ENCODE results near the gene ITPR2. TPM values are rescaled to one million over a fixed set of nuclear protein-coding genes. Genes with fewer than 3 reads are reported as not detected.

The ITPR2 gene
- total and polyA plus RNA-seq, 2 of the 8 experiments (the other 6 are each of a cell fraction or from before 2014, with no cell fraction given) = 4.1 to 48.3 TPM

DNA sequence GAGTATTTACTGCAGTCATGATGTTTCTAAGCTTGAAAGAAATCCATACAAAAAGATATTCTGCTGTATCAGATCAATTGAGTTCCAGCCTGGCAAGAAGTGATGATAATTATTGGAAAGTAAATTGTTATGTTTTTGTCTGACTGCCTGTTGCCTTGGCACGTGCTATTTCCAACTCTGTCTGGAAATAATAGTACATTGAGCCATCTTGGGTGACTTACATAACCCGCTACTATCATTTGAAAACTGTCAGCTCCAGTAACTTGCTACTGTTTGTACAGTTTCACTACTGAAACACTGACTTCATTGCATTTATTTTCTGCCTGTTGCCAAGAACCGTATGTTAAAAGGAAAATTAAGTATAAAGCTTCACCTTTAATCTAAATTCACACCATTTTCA, 318.6 kb downstream of the ITPR2 start:
- POLR2A ChIA-PET (ENCODE audit: partially characterized antibody) = interaction anchor here (1.2 kb wide), 1 partner anchor 14 kb away, joined by 3 read pairs; no protein-coding TSS in a partner anchor
- no peak for TF ChIP-seq JUND (IDR thresholded peaks at IDR 0.05; ENCODE audit: low read length)
- no peak for TF ChIP-seq NRF1 (IDR thresholded peaks at IDR 0.05; ENCODE audit: low read depth, low read length)
- no peak for TF ChIP-seq SIN3A (conservative IDR thresholded peaks at IDR 0.05 in 1 of 2, IDR thresholded peaks at IDR 0.05 in 1 of 2; ENCODE audit: low read depth in 1 of 2, low read length in 2 of 2)
- no peak for TF ChIP-seq CBX5 (IDR thresholded peaks at IDR 0.05; ENCODE audit: low read depth, low read length)
- TF ChIP-seq TAF7 (optimal IDR thresholded peaks at IDR 0.05; ENCODE audit: borderline replicate concordance, low read depth, low read length) = no peak
- TF ChIP-seq EZH2 (IDR thresholded peaks at IDR 0.05; ENCODE audit: low read depth, low read length, severe bottlenecking) = no peak
- no peak for TF ChIP-seq POLR2A (IDR thresholded peaks at IDR 0.05; ENCODE audit: control extremely low read depth in 1 of 2, low read depth in 2 of 2, low read length in 2 of 2)
- no peak for TF ChIP-seq EP300 (IDR thresholded peaks at IDR 0.05; ENCODE audit: borderline replicate concordance in 1 of 2, low read depth in 2 of 2, low read length in 2 of 2)

More for the DNA sequence above, 318.6 kb downstream of the ITPR2 start:
- no peak overlapping the region for H2BK12ac ChIP-seq (ENCODE audit: low read depth, low read length)
- no peak overlapping the region for H2AK5ac ChIP-seq (ENCODE audit: low read depth, low read length)
- CTCF ChIA-PET (ENCODE audit: partially characterized antibody) = interaction anchor here (1.2 to 2.7 kb wide), 5 partner anchors 10 to 100 kb away, joined by 3 to 10 read pairs (median 5); no protein-coding TSS in a partner anchor
- no peak overlapping the region for H2BK120ac ChIP-seq (replicated peaks; ENCODE audit: low read depth, low read length)
- no peak for FAIRE-seq
- DNase-seq (ENCODE audit: low read depth in 1 of 2, low spot score in 2 of 2) = no peak
- no peaks in the 10 kb centered on the region for H3K79me2 ChIP-seq (ENCODE audit: control insufficient read depth in 1 of 2, insufficient read depth in 2 of 2, low read length in 2 of 2)
- H3K79me1 ChIP-seq (ENCODE audit: low read depth, low read length) = no peaks in the 10 kb centered on the region
- H3K23ac ChIP-seq (ENCODE audit: insufficient read length) = no peak overlapping the region
- no peak overlapping the region for H3K4ac ChIP-seq (replicated peaks; ENCODE audit: insufficient read length, low read depth, low read length)
- no peaks in the 10 kb centered on the region for H3K27me3 ChIP-seq (replicated peaks in 1 of 4; ENCODE audit: control insufficient read depth in 3 of 4, extremely low read depth in 1 of 4, insufficient read depth in 3 of 4, low read length in 3 of 4)
- peaks cover 2 to 20% (median 11%) of the 10 kb centered on the region in 4 experiments; a peak in 6 of 7 replicates for H3K4me1 ChIP-seq (replicated peaks in 1 of 4; ENCODE audit: control insufficient read depth in 3 of 4, insufficient read depth in 4 of 4, low read length in 3 of 4)
- H3K9me3 ChIP-seq (ENCODE audit: insufficient read depth in 2 of 2, low read depth in 1 of 2, low read length in 1 of 2) = no peaks in the 10 kb centered on the region
- H4K91ac ChIP-seq (replicated peaks; ENCODE audit: insufficient read length, low read length) = no peak overlapping the region
- no peak overlapping the region for H3K4me3 ChIP-seq (ENCODE audit: extremely low read depth in 1 of 4, insufficient read depth in 2 of 4, low read depth in 3 of 4, low read length in 4 of 4)
- no peaks in the 10 kb centered on the region for H3K36me3 ChIP-seq (ENCODE audit: control insufficient read depth in 2 of 4, insufficient read depth in 4 of 4, low read length in 3 of 4)
- no peak overlapping the region for H4K8ac ChIP-seq (ENCODE audit: extremely low read depth, insufficient read depth, low read length)
- H3K14ac ChIP-seq (ENCODE audit: insufficient read length) = no peak overlapping the region
- H2AFZ ChIP-seq (ENCODE audit: low read length) = no peak overlapping the region
- 88% methylated on average over 3 of the region's 3 CpGs; no CpG with 5 or more reads in 1 of the 2 experiments for WGBS, 2 experiments (ENCODE audit: extremely low coverage in 1 of 2, insufficient coverage in 1 of 2, insufficient read length in 1 of 2, insufficient replicate concordance in 2 of 2, low coverage in 1 of 2, low lambda C conversion rate in 2 of 2, missing lambda C conversion rate in 1 of 2)
- H2BK5ac ChIP-seq (ENCODE audit: low read depth, low read length) = no peak overlapping the region
- no peak overlapping the region for H3K18ac ChIP-seq (ENCODE audit: extremely low read depth, low read length)
- no peak overlapping the region for H3K4me2 ChIP-seq (ENCODE audit: insufficient read depth in 1 of 2, low read depth in 2 of 2, low read length in 2 of 2)
- H3K56ac ChIP-seq (replicated peaks; ENCODE audit: insufficient read length, low read depth, low read length) = no peak overlapping the region
- H2BK20ac ChIP-seq (ENCODE audit: low read length) = no peak overlapping the region
- no peak overlapping the region for H4K5ac ChIP-seq (ENCODE audit: insufficient read length, low read depth, low read length)
- H2BK15ac ChIP-seq (ENCODE audit: low read length) = no peak overlapping the region
- H4K20me1 ChIP-seq (replicated peaks in 1 of 2; ENCODE audit: control insufficient read depth in 1 of 2, insufficient read depth in 2 of 2, low read length in 2 of 2) = no peaks in the 10 kb centered on the region
- no peak overlapping the region for H3K27ac ChIP-seq (ENCODE audit: low read depth, low read length)
- H3K9ac ChIP-seq (replicated peaks in 1 of 4; ENCODE audit: extremely low read depth in 1 of 4, low read depth in 3 of 4, low read length in 3 of 4) = no peak overlapping the region
- H3K23me2 ChIP-seq (ENCODE audit: low read depth, low read length) = no peaks in the 10 kb centered on the region; the same call in 1 of the 2 replicates
